ENCODE measurements around the gene ADM.
A peak's percentile ranks its signal among the peaks of the same experiment; 100 is the strongest.

ADM gene

DNA sequence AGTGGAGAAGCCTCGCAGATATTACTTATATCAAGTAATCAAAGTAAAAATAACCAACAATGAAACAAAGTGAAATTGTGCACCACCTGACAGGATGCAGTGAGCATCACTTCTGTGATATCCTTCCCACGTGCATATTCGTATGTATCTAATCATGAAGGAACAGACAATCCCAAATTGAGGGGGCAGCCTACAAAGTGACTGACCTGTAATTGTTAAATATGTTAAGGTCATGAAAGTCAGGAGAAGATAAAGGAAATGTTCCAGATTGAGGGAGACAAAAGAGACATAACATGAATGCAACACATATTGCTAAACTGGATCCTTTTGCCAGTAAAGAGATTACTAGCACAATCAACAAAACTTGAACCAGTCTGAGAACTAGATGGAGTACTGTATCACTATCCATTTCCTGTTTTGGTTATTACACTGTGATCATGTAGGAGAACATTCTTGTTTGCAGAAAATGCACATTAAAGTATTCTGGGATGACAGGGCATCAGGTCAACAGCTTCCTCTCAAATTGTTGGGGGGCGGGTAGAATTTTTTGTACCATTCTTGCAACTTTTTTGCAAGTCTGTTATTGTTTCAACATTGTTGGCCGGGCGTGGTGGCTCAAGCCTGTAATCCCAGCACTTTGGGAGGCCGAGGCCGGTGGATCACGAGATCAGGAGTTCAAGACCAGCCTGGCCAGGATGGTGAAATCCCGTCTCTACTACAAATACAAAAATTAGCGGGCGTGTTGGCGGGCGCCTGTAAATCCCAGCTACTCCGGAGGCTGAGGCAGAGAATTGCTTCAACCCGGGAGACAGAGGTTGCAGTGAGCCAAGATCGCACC is 12.9 kb upstream of the ADM start:
- no peak for DNase-seq (ENCODE audit: low read depth)

DNA sequence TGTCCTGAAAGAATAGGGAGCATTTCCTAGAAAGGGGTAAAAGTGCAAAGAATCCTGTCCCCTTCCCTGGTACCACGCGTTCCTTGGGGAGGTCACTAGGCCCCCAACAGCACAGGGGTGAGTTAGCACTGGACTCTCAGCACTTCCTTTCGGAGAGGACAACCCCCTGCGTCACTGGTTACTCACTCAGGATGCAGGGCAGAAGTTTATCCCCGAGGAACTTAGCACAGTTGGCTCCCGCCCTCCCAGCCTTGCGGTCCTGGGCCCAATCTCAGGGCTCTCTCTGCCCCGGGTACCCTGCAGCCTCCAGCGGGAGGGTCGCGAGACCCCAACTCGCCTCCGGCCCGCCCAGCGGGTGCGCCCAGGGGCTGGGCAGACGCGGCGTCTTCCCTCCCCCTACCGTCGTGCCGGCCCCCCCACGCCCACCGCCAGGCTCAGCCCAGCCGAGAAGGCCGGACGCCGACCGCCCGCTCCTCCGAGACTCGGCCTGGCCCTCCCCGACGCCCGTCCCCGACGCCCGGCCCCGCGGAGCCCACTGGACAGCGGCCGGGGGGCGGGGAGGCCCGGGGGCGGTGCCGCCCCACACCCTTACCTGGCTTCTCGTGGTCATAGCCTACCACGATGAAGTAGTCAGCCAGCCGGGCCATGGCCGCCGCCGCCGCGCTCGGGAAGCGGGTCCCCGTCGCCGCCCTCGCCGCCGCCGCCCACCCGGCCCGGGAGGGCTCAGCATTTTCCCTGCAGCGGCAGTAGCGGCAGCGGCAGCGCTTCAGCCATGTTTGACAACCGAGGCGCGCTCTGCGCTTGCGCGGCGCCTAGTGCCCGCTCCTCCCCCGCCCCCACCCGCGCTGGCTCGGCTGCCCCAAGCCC is 11.2 kb upstream of the ADM start, which contains the start of gene SBF2:
Gene SBF2 (minus strand): TSS at position 797 of the 867 bp plus-strand sequence. CDS start 150 bp downstream, at position 647.
- DNase-seq (ENCODE audit: low read depth) = peak; percentile 56

DNA sequence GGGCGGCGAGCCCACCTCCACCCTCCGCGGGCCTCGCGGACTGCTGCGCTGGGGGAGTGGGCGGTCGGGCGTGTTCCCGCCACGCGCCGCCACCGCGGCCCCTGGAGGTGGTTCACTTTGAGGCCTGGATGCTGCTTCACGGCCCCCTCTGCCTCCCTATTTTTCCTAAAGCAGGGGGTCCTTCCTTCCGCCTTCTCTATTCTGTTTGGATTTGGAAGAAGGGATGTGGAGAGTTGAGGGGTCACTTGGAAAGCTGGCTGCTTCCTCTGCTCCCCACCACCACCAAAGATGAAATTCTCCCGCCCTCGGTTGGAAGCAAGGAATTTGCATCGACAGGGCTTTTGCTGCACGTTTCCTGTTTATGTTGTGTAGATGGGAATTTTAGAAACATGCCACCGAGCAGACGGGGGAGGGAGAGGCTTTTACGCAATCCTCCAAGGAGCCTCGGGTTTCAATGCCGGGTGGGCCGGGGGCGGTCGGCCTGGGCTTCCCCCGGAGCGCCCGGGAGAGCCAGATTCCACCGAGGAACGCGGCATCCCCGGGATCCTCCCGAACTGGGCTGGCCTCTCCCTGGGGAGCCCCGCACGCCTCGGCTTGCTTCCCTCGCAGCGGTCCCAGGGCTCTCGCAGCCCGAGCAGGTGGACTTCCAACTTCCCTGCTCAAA is 10.5 kb upstream of the ADM start:
- no peak for DNase-seq (ENCODE audit: low read depth)

DNA sequence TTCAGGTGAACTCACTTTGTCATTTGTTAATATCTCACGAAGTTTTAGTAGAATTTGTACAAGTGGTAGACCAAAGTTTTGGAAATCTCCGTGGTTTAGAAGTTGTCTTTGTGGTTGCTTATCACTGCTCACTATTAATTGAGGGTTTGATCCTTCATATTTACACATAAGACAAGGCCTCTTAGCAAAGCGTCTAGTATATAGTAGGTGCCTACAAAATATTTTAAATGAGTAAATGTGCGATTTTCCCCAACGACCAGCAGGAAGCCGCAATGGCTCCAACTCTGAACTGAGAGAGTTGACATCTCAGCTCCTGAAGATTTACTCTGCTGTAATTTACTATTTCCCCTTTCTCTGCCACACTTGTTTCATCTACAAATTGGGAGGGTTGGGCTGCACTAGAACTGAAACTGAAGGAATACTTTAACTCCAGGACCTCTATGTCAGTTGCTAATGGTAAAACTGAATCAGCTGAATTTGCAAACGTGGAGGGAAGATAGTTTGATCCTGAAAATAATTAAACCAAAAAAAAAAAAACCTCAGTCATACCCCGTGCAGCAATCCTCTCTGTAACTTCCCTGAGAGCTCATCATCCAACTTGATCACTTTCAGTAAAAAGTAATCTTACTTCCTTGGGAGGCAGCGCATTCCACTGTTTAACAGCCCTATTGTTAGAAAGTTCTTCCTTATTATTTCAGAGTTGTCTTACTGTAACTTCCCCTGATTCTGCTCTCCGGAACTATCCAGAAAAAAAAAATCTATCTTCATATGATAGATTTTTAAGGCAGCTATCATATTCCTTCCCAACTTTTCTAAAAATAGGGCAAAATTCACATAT is 9.6 kb upstream of the ADM start:
- no peak for DNase-seq (ENCODE audit: low read depth)

DNA sequence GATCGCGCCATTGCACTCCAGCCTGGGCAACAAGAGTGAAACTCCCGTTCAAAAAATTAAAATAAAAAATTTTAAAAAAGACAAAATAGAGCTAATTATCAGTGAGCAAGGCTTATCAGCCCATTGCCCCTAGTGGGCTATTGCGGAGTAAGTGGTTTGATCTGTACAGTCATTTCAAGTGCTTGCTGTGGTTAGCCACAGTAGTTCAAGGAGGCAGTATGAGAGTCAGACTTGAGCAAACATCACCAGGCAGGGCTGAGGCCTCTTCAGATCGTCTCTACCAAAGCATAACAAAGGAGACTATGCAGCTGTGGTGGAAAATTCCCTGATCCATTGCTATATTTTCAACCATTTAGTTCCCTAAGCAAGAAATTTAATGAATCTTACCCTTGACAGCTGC is 6.5 kb upstream of the ADM start:
- DNase-seq (ENCODE audit: low read depth) = no peak

DNA sequence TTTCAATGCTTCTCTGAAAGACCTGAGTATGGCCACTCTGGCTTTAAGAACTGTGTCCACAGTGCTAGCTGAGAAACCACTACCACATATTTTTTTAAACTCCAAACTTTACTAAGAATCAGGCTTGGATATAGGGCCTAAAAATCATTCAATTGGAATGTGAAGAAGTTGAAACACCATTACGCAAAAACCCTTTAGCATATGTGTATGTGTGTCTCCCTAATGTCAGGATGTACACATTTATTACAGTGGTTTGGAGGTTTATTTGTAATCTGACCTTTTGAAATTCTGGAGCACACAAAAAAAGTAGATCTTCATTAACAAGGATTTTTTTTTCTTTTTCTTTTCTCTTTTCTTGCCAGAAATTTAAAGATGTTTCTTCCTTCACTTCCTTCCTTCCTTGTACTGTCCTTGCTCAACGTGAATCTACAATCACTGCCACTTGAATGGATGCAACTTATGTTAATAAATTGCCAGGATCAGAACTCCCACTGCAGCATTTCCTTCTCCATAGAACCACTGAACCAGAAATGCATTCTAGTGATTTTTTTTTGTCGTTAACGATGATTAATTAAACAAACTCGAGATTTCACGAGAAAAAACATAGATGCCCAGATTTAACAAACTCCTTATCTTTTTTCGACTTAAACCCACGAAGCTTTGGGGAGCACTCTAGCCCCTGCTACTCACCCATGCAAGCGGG is 3.1 kb upstream of the ADM start:
- DNase-seq (ENCODE audit: low read depth) = no peak

DNA sequence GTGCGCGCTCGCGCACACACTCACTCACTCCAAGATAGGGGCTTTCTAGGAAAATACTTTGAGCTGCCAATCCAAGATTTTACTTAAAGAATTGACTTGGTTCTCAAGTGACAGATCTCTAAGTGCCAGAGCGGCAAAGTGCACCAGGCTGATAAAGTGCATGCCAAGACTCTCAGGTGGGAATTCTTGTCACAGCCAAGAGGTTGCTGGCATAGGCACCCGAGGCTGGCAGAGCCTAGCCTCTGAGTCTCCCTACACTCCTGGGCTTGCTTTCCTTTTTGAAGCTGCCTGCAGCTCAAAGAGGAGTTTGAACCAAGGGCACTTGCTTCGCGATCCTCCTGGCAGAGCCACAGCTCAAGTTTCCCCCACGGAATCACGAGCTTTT is 2.5 kb upstream of the ADM start:
- no peak for DNase-seq (ENCODE audit: low read depth)

DNA sequence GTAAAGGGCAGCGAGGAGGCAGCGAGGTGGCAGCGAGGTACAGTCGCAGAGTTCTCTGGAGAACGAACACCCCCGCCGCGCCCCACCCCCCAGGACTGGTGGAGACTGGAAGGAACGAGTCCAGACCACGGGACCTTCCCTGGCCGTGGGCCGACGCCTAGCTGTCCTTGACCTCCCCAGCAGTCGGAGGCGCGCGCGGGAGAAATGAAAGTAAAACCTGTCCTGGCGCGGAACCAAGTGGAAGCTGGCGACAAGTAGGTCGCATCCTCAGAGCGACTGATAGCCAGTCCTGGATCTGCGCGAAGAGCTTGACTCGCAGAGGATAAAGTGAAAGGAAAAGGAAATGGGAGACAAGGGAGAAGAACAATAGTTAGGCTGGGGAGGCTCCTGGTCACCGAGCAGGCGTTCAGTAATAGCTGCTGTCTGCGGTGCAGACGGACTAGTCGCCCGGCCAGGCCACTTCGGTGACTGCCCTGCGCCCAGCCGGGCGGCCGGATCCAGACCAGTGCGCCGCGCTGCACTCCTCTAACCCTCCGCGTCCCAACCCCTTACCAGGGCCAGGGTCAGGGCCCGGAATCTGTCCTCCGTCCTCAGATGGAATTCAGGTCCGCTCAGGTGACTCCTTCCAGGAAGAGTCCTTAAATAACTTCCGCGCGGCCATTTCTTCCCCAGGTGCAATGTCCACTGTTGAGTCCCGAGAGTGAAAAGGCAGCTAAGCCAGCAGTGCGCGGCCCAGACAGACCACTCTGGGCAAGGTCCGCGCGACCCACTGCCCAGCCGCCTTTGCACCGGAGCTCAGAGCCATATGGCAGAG is 1.9 kb upstream of the ADM start:
- DNase-seq (ENCODE audit: low read depth) = peak; percentile 9

DNA sequence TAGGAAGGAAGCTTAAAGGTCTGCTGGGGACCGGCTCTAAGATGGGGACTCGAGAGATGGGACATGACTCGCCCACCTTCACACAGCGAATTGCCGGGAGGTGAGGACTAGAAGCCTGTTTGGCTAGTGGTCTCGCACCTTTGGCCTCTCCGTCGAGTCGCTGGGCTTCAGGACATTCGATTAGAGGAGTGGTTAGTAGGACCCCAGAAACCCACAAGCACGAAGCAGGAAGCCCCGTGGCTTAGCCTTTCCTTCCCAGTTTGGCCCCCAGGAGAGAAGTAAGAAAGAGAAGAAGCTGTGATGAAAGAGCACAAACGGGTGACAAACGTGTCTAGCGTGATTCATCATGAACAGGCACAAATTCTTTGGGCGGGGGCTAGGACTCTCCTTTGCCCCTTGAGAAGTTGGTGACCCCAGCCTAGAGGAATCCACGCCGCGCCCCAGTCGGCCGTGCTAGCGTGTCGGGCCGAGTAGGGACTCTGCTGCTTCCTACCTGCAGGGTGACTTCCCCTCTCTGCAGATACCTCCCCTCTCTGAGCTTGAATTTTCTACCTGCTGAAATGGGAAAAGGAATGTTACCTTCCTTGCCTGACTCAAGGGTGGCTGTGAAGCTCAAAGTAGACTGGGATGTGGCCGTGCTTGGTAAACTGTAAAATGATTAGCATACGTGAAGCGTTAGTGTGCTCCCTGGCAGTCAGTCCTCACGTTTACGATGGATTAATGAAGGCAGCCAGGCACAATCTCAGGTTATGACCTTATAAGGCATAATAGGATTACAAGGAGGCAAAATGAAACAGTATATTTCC is 1.1 kb upstream of the ADM start:
- no peak for DNase-seq (ENCODE audit: low read depth)

DNA sequence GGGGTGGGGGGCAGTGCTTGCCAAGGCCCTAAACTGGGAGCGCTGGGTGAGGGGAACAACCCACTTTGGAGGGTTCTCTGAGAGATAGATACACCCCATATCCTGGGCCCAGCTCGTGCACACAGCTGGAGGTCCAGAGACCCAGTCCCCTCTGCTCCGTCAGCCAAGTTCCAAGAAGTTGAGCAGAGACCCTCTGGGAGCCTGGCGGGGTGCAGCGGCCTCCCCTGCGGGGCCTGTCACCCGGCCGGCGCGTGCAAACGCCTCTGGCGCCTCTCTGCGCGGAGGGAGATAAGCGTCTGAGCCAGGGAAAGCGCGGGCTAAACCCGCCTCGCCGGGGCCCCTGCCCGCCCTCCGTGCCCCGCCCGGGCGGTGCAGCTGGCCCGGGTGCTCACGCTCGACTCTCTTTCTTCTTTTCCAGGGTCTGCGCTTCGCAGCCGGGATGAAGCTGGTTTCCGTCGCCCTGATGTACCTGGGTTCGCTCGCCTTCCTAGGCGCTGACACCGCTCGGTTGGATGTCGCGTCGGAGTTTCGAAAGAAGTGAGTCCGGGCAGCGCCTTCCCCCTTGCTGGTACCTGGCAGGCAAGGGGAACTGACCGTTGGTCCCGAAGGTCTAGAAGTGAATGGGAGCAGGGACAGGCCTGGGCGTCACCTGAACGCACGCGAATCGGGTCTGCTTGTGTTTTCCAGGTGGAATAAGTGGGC is 540 bp downstream of the ADM start:
- DNase-seq (ENCODE audit: low read depth) = no peak

DNA sequence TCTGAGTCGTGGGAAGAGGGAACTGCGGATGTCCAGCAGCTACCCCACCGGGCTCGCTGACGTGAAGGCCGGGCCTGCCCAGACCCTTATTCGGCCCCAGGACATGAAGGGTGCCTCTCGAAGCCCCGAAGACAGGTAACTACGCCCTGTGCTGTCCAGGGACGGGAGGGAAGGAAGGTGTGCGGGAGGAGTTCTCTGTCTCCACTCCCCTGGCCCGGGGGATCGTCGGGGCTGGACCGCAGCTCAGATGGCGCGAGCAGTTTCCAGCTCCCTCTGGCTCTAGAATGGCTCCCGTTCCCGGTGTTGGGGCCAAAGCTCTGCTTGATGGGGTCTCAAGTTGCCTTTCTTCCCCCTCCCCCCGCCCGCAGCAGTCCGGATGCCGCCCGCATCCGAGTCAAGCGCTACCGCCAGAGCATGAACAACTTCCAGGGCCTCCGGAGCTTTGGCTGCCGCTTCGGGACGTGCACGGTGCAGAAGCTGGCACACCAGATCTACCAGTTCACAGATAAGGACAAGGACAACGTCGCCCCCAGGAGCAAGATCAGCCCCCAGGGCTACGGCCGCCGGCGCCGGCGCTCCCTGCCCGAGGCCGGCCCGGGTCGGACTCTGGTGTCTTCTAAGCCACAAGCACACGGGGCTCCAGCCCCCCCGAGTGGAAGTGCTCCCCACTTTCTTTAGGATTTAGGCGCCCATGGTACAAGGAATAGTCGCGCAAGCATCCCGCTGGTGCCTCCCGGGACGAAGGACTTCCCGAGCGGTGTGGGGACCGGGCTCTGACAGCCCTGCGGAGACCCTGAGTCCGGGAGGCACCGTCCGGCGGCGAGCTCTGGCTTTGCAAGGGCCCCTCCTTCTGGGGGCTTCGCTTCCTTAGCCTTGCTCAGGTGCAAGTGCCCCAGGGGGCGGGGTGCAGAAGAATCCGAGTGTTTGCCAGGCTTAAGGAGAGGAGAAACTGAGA is 1.4 kb downstream of the ADM start:
- no peak for DNase-seq (ENCODE audit: low read depth)

DNA sequence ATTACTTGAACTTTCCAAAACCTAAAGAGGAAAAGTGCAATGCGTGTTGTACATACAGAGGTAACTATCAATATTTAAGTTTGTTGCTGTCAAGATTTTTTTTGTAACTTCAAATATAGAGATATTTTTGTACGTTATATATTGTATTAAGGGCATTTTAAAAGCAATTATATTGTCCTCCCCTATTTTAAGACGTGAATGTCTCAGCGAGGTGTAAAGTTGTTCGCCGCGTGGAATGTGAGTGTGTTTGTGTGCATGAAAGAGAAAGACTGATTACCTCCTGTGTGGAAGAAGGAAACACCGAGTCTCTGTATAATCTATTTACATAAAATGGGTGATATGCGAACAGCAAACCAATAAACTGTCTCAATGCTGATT is 2.1 kb downstream of the ADM start:
- no peak for DNase-seq (ENCODE audit: low read depth)

DNA sequence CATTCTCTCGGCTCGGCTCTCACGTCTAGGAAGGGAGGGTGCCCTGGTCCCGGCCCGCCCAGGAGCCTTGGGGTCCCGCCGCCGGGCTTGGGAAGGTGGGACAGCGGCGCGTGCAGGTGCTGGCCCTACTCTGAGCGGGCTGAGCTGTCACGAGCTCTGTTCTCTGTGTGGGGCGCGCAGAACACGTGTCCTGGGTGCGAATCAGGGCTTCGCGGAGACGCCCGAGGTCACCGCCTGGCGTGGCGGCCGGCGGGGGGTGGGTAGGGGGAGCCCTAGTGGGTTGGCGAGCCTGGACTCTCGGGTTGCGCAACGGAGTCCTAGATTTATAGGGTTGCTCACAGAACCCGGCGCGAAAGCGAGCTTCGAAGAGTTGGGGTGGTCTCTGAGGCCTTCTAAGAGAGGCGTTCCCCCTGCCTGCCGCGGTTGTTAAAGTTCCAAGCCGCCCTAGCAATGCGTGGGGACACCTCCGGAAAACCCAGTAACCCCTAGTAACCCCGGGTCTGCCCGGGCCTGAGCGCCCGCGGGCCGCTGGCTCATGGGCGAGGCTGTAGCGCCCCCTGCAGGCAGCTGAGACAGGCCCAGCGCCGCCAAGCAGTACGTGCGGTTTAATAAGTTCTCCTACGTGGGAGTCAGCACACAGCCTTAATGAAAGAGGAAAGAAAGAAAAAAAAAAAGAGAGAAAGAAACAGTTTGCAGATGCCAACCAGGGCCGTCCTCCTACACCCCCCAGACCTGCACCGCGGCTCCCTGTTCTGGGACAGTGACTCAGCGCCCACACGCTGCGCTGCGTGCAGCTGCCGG is 2.7 kb downstream of the ADM start:
- DNase-seq (ENCODE audit: low read depth) = peak; percentile 69

DNA sequence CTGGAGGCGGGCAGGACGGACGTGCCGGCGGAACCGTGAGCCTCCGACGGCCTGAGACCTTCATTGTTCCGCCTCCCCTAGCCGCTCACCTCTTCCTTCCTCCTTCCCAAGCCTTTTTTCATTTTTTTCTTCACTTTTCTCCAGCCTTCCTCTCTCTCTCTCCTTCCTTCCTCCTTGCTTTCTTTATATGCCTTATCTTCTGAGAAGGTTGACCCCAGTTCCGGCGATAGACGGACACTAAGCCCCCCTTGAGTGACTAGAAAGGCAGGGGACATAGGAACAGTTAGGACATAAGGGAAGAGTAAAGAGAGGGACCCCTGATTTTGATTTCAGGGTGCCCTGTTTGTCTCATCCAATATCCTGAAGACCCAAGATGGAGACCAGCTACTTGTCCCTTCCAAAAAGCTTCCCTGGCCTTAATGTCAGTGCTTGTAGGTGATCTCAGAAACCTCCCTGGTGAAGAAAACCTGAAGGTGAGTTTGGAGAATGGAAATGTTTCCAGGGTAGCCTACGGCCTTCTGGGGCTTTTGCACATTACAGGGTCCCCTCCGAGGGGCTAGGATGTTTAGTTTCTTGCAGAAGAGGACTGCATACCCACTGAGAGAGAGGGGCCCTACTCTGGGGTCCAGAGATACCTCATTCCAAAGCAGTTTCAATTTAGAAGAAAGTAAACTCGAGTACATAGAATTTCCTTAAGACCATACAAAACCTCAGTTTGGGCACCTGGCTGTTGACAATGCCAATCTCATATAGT is 3.5 kb downstream of the ADM start:
- DNase-seq (ENCODE audit: low read depth) = no peak

DNA sequence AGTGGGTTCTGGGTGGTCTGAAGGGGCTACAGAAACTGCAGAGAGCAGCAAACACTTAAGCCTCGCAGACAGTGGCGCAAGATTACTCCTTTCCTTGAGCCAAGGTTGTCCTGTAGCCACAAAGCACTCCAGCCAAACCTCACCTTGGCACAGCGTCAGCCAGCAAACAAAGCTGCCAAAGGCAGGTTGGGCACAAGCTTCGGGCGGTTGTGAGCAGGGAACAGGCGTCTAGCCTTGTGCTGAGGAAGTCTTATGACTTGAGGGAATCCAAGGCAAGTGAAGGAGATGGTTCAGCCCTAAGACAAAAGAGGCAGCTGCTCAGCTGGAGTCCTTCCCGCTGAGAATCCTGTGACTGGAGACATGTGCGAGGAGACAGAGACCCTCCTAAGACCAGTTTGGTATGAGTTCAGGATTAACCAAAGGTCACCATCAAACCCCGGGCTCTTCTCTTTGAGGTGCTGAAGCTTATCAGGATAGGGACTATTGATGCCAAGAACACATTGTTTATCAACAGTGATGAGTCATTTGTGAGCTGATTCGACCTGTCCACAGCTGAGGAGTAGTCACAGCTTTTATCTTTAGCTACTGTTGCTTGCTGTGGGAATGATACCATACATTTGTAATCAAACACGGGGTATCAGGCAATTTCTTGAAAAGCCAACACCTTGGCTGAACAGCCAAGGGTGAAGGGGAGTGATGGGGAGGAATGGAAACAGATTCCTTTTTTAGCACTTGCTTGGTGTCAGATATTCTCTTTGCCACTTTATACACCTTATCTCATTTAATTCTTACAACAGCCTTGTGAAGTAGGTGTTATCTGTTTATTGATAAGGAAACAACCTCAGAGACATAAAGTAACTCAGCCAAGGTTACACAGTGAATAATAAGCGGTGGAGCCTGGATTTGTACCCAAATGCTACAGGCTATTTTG is 4.6 kb downstream of the ADM start:
- no peak for DNase-seq (ENCODE audit: low read depth)
